GM12865 (cell line): ENCODE data around the gene DAPK2.

Experiments used
- DNase-seq: peaks from one replicate; pipeline ENCODE4 v3.0.0; 2010; ENCODE audit warnings: low read depth
- H3K4me3 ChIP-seq: 2 replicates; pipeline ENCODE4 v1.5.1; 2011; ENCODE audit warnings: mild to moderate bottlenecking, low read depth, low read length, control low read depth
- TF ChIP-seq, protein P1 (sequence below): IDR thresholded peaks from 2 replicates; pipeline ENCODE4 v1.5.1; 2011; ENCODE audit warnings: low read length, control low read depth, low read depth, inconsistent platforms; ENCODE audit not compliant: insufficient read depth; ENCODE audit errors: missing control alignments

DAPK2 gene

DNA sequence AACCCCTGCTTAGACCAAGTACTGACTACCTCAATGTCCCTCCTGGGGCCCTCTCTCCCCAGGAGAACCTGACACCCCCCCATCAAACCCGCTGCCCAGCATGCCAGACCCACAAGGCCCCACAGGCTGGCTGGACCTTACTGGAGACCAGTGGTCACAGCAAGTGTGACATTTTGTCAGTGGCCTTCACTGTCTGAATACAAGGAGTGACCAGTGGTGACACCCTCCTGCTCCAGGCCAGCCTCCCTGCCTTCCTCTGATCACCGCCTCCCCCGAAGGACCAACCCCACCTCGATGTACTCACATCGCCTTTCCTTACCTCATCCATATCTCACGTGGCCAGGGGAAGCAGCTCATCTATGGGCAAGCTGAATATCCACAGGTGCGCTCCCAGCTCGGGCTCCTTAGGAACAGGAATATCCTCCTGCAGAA lies 150.5 kb downstream of the DAPK2 start:
- TF ChIP-seq, protein P1, sequence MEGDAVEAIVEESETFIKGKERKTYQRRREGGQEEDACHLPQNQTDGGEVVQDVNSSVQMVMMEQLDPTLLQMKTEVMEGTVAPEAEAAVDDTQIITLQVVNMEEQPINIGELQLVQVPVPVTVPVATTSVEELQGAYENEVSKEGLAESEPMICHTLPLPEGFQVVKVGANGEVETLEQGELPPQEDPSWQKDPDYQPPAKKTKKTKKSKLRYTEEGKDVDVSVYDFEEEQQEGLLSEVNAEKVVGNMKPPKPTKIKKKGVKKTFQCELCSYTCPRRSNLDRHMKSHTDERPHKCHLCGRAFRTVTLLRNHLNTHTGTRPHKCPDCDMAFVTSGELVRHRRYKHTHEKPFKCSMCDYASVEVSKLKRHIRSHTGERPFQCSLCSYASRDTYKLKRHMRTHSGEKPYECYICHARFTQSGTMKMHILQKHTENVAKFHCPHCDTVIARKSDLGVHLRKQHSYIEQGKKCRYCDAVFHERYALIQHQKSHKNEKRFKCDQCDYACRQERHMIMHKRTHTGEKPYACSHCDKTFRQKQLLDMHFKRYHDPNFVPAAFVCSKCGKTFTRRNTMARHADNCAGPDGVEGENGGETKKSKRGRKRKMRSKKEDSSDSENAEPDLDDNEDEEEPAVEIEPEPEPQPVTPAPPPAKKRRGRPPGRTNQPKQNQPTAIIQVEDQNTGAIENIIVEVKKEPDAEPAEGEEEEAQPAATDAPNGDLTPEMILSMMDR, result no peak
- no peak overlapping the region for H3K4me3 ChIP-seq
- no peak for DNase-seq

DNA sequence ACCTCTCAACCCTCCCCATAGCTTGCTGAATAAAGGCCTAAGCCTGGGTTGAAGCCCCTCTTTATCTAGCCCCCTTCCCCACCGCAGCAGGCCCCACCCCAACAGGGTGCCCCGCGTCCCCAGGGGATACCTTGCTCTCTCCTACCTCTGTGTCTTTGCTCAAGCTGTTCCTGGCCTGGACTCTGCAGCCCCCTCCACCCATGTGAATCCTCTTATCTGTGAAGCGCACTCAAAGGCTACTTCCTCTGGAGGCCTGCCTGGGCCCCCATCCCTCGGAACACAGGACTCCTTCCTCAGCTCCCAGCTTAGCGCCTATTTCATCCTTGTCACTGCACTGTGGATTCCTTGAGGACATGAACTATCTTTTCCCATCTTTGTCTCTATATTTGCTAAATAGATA lies 151.1 kb downstream of the DAPK2 start:
- H3K4me3 ChIP-seq, result no peak overlapping the region
- DNase-seq, result no peak
- TF ChIP-seq, protein P1, result no peak

DNA sequence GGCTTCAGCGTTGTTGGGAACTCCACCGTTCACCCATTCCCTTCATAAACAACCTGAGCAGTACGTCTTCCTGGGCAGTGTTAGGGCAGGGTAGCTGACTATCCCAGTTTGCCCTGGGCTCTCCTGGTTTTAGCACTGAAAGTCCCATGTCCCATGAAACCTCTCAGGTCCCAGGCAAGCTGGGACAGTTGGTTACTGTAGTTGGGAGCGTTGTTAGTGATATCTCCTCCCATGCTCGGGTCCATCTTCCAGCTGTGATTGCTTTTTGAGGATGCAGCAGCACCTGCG lies 151.7 kb downstream of the DAPK2 start:
- DNase-seq, result no peak
- no peak overlapping the region for H3K4me3 ChIP-seq
- TF ChIP-seq, protein P1, result no peak

DNA sequence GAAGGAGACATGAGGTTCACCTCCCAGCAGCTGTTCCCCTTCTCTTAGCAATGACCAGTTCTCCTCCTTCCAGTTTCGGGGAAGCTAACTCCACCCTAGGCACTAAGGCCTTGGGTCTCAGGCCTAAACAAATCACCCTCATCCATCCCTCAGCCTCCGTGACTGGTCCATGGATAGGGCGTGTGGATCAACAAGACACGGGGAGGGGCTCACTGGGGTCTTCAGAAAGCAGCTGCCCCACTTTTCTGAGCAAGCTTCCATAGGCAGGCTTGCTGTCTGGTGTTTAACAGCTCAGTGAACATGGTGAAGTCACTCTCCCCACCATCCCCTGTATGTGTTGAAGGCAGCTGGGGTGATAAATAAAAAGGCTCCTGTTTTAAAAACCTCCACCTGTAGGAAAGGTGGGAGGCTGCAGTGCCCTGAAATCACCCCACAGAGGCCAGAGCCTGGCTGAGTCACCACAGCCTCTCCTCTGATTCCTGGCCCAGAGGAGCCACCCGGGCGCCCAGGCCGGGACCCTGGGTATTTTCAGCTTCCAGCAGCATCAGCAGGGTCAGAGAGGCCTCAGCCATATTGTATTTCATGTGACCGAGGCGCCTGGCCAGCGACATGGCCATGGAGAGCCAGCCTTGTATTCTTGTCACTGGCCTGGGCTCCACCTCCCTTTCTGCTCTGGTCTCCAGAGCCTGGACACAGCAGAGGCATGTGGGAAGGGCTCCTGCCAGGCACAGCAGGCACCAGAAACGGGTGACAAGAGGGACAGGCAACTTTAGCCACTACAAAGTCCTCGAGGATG lies 152.2 kb downstream of the DAPK2 start:
- no peak overlapping the region for H3K4me3 ChIP-seq
- TF ChIP-seq, protein P1, result no peak
- DNase-seq, result no peak

DNA sequence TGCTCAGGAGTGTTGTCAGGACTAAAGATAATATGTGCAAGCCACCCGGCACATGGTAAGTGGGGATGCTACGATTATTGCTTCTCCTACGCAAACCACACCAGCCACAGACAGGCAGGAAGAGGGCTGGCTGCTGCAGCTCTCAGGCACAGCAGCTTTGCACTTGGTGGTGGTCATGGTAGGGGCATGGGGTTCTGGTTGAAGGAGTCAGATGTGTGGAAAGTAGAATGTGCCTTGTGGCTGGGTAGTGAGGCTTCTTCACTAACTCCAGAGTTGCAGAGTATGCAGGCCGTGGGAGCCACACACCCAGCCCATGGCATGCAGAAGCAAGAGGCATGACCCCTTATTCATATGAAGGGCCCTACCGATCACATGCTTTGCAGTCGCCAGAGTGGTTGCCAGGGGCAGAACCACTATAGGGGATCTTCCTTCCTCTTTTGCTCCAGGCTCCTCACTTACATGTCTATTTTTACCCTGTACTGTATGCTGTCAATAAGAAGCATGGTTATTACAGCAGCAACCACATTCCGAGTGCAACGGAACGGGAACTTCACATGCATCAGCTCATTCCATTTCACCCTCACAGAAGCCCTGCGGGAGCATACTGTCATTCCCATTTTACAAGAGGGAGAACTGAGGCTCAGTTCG lies 153.4 kb downstream of the DAPK2 start:
- TF ChIP-seq, protein P1, result no peak
- no peak overlapping the region for H3K4me3 ChIP-seq
- DNase-seq, result peak; percentile 86

DNA sequence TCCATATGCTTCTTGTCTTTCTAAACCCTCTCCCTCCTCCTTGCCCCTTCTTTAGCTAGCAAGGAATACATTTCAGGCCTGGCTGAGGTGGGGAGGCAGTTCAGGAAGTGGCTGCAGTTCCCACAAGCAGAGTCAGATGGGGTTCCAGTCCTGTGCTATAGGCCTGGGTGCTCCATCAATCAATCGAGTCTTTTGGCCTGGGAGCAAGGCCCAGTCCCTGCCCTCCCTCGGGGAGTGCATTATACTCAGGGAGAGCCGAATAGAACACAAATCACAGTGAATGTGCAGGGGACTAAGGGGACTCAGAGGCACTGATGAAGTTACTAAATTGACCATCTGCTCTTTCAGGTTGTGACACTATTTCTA lies 154.5 kb downstream of the DAPK2 start:
- no peak overlapping the region for H3K4me3 ChIP-seq
- DNase-seq, result peak; percentile 52
- TF ChIP-seq, protein P1, result no peak

DNA sequence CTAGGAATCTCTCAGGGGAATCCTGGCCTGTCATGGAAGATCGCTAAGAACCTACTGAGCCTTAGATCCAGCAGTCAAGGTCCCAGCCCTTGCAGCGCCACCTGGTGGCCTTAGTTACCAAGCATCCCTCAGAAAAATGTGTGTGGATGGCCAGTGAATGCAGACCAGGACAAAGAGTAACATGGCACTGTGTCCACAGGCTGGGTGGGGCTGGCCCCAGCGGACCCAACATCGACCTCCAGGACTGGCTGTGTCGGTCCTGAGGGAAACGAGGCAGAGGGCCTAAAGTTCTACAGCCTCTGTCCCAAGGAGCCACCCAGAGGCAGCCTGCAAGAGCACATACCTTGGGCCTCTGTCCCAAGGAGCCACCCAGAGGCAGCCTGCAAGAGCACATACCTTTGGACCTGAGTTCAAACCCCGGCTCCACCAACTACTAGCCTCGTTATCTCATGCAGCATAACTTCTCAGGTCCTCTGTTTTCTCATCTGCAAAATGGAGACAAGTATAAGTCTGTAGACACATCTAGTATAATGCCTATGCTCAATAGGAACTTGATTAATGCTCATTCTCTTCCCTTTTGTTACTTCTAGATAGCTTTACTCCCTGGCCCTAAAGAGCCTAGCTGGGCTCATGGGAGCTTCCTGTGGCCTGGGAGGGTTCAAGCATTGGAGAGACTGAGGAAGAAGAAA lies 155.1 kb downstream of the DAPK2 start:
- TF ChIP-seq, protein P1, result peak; percentile 82
- peak; percentile 88 for DNase-seq
- H3K4me3 ChIP-seq, result no peak overlapping the region
